Pulmonary artery endothelial cell (primary cell): ENCODE results near the gene USO1. TPM values are rescaled to one million over a fixed set of nuclear protein-coding genes. Genes with fewer than 3 reads are reported as not detected.
"Not testable (repeated sequence)": the region's sequence is repeated elsewhere in the genome, so short reads cannot be mapped to it uniquely, and the experiment has no call there.

Source experiments
- DNase-seq: peaks from one replicate; pipeline ENCODE4 v3.0.0-alpha.2; 2011; ENCODE audit warnings: low read depth, low spot score
- total RNA-seq: library from RNA; depleted of rRNA; stranded (reverse); fragments of >200 nt; gene quantifications from 2 replicates; pipeline ENCODE4 v1.2.3, GENCODE V29; 2014

USO1 gene
- total RNA-seq, 1 donor from 2014 or later, result 77.6 TPM

GRCh38 chr4:75769036-75769435 lies 44.7 kb downstream of the USO1 start:
- DNase-seq, result no peak

- no peak for DNase-seq
Observed at GRCh38 chr4:75771607-75772006, 47.2 kb downstream of the USO1 start.

GRCh38 chr4:75777589-75777988 lies 53.2 kb downstream of the USO1 start:
- no peak for DNase-seq

GRCh38 chr4:75779105-75779757 lies 54.9 kb downstream of the USO1 start:
- no peak for DNase-seq

GRCh38 chr4:75781305-75781704 lies 56.9 kb downstream of the USO1 start:
- no peak for DNase-seq

- no peak for DNase-seq
Observed at GRCh38 chr4:75786526-75786925, 62.1 kb downstream of the USO1 start.

GRCh38 chr4:75786938-75787337 lies 62.6 kb downstream of the USO1 start:
- no peak for DNase-seq

GRCh38 chr4:75790024-75790423 lies 65.6 kb downstream of the USO1 start:
- DNase-seq, result no peak

- DNase-seq, result no peak
Observed at GRCh38 chr4:75800972-75801371, 76.6 kb downstream of the USO1 start.

GRCh38 chr4:75806035-75806434 lies 81.7 kb downstream of the USO1 start:
- not testable (repeated sequence) for DNase-seq

- DNase-seq, result no peak
Observed at GRCh38 chr4:75817901-75818300, 93.5 kb downstream of the USO1 start.

GRCh38 chr4:75819121-75819520 lies 94.7 kb downstream of the USO1 start:
- no peak for DNase-seq

- no peak for DNase-seq
Observed at GRCh38 chr4:75820197-75820596, 95.8 kb downstream of the USO1 start.

GRCh38 chr4:75820676-75821075 lies 96.3 kb downstream of the USO1 start:
- DNase-seq, result no peak

GRCh38 chr4:75821216-75821615 lies 96.8 kb downstream of the USO1 start:
- DNase-seq, result no peak

GRCh38 chr4:75821966-75822365 lies 97.6 kb downstream of the USO1 start:
- no peak for DNase-seq

GRCh38 chr4:75822416-75822815 lies 98.0 kb downstream of the USO1 start:
- DNase-seq, result no peak

- no peak for DNase-seq
Observed at GRCh38 chr4:75823812-75824211, 99.4 kb downstream of the USO1 start.

- DNase-seq, result no peak
Observed at GRCh38 chr4:75830906-75831305, 106.5 kb downstream of the USO1 start.

GRCh38 chr4:75831856-75832405 lies 107.6 kb downstream of the USO1 start:
- no peak for DNase-seq

- DNase-seq, result no peak
Observed at GRCh38 chr4:75834095-75834771, 109.9 kb downstream of the USO1 start.

- no peak for DNase-seq
Observed at GRCh38 chr4:75834772-75835154, 110.4 kb downstream of the USO1 start.
